ENCODE measurements around the gene EHBP1.
"Not testable (repeated sequence)": the region's sequence is repeated elsewhere in the genome, so short reads cannot be mapped to it uniquely, and the experiment has no call there.

The EHBP1 gene

DNA sequence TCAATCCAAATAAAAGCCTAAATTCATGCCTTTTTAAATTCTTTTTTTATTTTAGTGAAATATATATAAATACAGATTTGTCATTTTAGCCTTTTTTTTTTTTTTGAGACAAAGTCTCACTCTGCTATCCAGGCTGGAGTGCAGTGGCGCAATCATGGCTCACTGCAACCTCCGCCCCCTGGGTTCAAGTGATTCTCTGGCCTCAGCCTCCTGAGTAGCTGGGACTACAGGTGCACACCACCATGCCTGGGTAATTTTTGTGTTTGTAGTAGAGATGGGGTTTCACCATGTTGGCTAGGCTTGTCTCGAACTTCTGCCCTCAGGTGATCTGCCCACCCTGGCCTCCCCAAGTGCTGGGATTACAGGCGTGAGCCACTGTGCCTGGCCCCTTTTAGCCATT lies 368.9 kb downstream of the EHBP1 start:
- DNase-seq (ENCODE audit: low spot score), result not testable (repeated sequence)

DNA sequence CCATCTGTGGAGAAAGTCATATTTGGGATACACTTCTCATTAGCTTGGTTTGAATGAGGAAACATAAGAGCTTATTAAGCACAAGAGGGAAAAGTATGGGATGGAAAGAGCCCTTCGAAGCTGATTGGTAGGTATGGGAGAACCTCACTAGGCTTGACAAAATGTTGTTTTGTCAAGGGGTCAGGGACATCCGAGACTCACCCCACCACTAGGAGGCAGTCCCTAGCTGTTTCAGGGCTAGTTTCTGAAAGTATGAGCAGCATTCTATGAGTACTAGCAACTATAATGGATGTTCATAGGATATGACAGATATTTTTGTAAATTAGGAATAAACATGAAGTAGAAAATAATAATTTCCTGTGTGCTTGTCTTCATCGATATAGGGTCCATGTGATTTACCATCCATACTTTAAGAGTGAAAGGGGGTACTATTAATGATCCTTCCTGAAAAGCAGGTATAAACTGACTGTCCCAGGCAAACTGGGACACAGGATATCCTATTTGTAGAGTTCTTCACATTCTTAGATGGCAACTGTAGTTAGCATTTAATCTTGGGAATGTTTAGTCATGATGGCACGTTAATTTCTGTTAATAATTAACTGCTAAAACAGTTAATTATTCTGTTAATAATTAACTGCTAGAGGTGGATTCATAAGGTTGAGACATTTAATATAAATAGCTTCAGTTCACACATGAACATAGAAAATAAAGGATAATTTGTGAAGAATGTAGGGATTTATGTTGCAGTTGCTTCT lies 373.5 kb downstream of the EHBP1 start:
- DNase-seq (ENCODE audit: low spot score), result peak; percentile 67

DNA sequence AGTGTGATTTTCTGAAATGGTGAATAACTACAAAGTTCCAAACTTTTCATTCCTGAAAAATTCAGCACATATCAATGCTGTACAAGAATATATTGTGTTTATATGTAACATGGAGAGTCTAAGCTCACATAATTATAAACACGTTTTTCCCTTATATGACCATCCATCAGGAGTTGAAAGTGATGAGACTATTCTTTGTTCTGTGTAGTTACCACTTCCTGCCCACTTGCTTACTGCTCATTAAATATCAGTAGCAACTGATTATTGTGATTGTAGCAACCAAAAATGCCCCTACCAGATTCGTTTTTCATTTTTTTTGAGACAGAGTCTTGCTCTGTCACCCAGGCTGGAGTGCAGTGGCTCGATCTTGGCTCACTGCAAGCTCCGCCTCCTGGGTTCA lies 375.9 kb downstream of the EHBP1 start:
- no peak for DNase-seq (ENCODE audit: low spot score)

DNA sequence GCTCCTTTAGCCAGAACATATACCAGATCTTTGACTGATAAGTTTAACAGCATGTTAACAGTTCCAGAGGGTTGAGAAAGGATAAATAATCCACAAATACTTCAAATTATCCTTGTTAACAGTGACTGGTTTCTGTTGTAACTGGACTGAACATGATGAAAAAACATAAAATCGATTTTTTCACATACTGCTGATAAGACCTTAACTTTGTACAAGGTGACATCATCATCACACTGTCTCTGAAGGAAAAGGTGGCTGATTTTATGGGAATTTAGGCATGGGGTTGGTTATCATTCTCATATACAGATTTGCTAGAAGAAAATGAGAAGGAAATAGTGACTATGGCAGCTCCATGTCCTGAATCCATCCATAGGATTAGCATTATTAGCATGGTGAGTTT lies 381.2 kb downstream of the EHBP1 start:
- no peak for DNase-seq (ENCODE audit: low spot score)

DNA sequence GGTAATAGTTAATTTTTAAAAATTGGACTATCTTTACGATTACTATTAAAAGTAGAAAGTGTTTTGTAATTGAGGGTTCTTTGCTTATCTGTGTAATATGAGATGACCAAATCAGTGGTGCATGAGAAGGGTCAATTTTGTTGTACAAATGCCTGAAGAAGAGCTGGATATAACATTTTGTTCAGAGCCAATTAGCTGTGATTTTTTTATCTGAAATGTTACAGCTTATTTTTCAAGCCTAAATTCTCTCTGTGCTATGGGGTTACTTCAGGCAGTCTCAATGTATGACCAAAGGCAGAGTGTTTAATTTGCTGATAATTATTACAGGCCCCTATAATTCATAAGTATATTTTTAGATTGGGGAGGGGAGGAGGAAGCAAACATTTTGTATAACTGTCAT lies 386.9 kb downstream of the EHBP1 start:
- DNase-seq (ENCODE audit: low spot score), result no peak

DNA sequence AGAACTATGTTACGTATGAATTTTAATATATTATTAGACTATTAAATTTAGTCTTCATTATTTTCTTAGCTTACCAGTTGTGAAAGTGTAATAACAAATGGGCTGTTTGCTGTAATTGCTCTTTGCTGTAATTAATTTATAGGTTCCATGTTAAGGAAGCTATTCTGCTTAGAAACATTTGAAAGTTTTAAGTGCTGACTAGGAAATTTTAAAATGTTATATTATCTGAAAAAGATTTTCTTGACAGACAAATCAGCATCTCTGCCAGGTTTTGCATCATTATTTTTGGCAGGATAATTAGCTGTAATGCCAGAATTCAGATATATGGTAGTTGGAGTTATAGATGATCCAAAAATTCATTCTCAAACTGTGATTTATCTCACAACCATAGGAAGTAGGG lies 387.3 kb downstream of the EHBP1 start:
- DNase-seq (ENCODE audit: low spot score), result no peak

DNA sequence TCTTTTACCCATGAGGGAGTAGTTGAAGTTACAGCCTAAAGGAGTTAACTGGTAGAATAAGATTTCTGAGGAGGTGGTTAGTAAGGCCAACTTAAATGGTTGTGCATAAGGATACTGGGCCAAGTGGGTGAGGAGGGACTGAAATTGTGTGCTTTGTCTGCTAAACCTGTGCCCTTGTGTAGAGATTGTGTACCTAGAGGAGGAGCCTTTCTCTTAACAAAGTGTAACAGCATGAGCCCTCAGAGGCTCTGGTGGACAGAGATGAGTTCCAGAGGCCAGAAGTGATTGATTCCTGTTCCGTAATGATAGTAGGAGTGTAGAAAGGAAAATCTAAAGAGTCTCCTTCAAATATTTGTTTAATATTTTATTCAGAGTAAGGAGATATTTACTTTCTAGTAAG lies 388.0 kb downstream of the EHBP1 start:
- DNase-seq (ENCODE audit: low spot score), result no peak
